Fibroblast of lung (primary cell): ENCODE measurements around the gene C1R. TPM values are rescaled to one million over a fixed set of nuclear protein-coding genes. Genes with fewer than 3 reads are reported as not detected.

Experiments
- DNase-seq, 2 donors: peaks; one replicate each; pipeline versions ENCODE4 v3.0.0 to v3.0.0-alpha.2; 2010; ENCODE audit warnings: low read depth in 2 of 2
- H2AFZ ChIP-seq: 2 replicates; pipeline ENCODE4 v1.5.1; 2012; ENCODE audit warnings: low read length, control low read depth, inconsistent platforms
- H3K27ac ChIP-seq: 2 replicates; pipeline ENCODE4 v1.5.1; 2011; ENCODE audit warnings: low read length, control low read depth; ENCODE audit not compliant: insufficient read depth
- H3K27me3 ChIP-seq: 2 replicates; pipeline ENCODE4 v1.5.1; 2011; ENCODE audit warnings: mild to moderate bottlenecking, low read length; ENCODE audit not compliant: control insufficient read depth, insufficient read depth
- H3K36me3 ChIP-seq: 2 replicates; pipeline ENCODE4 v1.5.1; 2011; ENCODE audit warnings: low read length; ENCODE audit not compliant: control insufficient read depth, insufficient read depth
- H3K4me1 ChIP-seq: 2 replicates; pipeline ENCODE4 v1.5.1; 2011; ENCODE audit warnings: low read length; ENCODE audit not compliant: control insufficient read depth, insufficient read depth; ENCODE audit errors: extremely low read depth
- H3K4me2 ChIP-seq: 2 replicates; pipeline ENCODE4 v1.5.1; 2011; ENCODE audit warnings: low read length, control low read depth; ENCODE audit not compliant: insufficient read depth; ENCODE audit errors: extremely low read depth
- H3K4me3 ChIP-seq, 4 experiments: fragments of 200-600 bp in 1 of 4; sonication (generic) in 1 of 4; replicated peaks in 1 of 4; 2 replicates each; pipeline ENCODE4 v1.5.1; 2011 to 2016; ENCODE audit warnings: low read length in 4 of 4, low read depth in 3 of 4, mild to moderate bottlenecking in 3 of 4, control low read depth in 2 of 4, inconsistent platforms in 1 of 4, mixed read lengths in 1 of 4; ENCODE audit not compliant: insufficient read depth in 1 of 4; ENCODE audit errors: control extremely low read depth in 1 of 4
- H3K79me2 ChIP-seq: 2 replicates; pipeline ENCODE4 v1.5.1; 2012; ENCODE audit warnings: mild to moderate bottlenecking, low read length, inconsistent platforms; ENCODE audit not compliant: control insufficient read depth, insufficient read depth
- H3K9ac ChIP-seq: 2 replicates; pipeline ENCODE4 v1.5.1; 2011; ENCODE audit warnings: mild to moderate bottlenecking, low read length, control low read depth; ENCODE audit not compliant: insufficient read depth
- H3K9me3 ChIP-seq: 2 replicates; pipeline ENCODE4 v1.5.1; 2012; ENCODE audit warnings: low read depth, low read length; ENCODE audit not compliant: control insufficient read depth, insufficient read depth
- H4K20me1 ChIP-seq: 2 replicates; pipeline ENCODE4 v1.5.1; 2011; ENCODE audit warnings: low read length; ENCODE audit not compliant: control insufficient read depth, insufficient read depth; ENCODE audit errors: extremely low read depth
- EZH2 ChIP-seq: IDR thresholded peaks from 2 replicates; pipeline ENCODE4 v1.5.1; 2012; ENCODE audit warnings: low read length, control low read depth, mild to moderate bottlenecking; ENCODE audit errors: missing control alignments
- polyA plus RNA-seq, 2 donors: library from polyadenylated mRNA; depleted of rRNA in 1 of 2; stranded (reverse) in 1 of 2; unstranded in 1 of 2; fragments of >200 nt; gene quantifications; 2 replicates each; pipeline ENCODE4 v1.2.1, GENCODE V29; 2011 to 2012; ENCODE audit warnings: missing spikeins in 1 of 2
- total RNA-seq: library from RNA; depleted of rRNA; stranded (reverse); fragments of >200 nt; gene quantifications from 2 replicates; pipeline ENCODE4 v1.2.1, GENCODE V29; 2014
- TF ChIP-seq, protein P1 (sequence below), 2 donors: IDR thresholded peaks in 1 of 2; conservative IDR thresholded peaks in 1 of 2; 1 replicate in 1 of 2; 2 replicates in 1 of 2; pipeline ENCODE4 v1.5.1; 2011 to 2012; ENCODE audit warnings: low read length in 2 of 2, control low read depth in 1 of 2, inconsistent platforms in 1 of 2, low read depth in 1 of 2, mild to moderate bottlenecking in 1 of 2

Gene C1R
- total and polyA plus RNA-seq, 2 donors (not counting 1 experiment from before 2014, with no cell fraction given): 407 to 617 TPM

DNA sequence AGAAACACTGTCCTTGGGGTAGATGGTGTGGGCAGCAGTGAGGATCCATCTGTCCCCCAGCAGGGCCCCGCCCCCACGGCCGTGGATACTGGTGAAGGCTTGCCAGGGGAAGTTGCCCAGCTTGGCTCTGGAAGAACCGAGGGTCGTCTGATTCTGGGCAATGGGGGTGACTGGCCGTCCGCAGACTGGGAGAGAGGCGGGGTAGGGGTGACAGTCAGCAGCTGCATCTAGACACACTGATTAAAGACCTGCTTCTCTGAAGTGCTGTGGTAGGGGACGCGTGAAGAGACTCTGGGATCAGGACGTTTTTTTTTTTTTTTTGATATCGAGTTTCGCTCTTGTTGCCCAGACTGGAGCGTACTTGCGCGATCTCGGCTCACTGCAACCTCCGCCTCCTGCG, 4.7 kb upstream of the C1R start:
- no peak for DNase-seq
- Histone ChIP-seq H3K9me3 (no peaks in the 10 kb centered on the region), H2AFZ (no peak overlapping the region), H3K9ac (no peak overlapping the region), H3K4me3 (no peak overlapping the region), H3K4me1 (peaks cover 8% of the 10 kb centered on the region), H4K20me1 (no peaks in the 10 kb centered on the region), H3K79me2 (no peaks in the 10 kb centered on the region), H3K27ac (no peak overlapping the region), H3K36me3 (peaks cover 9% of the 10 kb centered on the region), H3K4me2 (no peak overlapping the region), H3K27me3 (no peaks in the 10 kb centered on the region)
- TF ChIP-seq EZH2: no peak
- TF ChIP-seq, protein P1, sequence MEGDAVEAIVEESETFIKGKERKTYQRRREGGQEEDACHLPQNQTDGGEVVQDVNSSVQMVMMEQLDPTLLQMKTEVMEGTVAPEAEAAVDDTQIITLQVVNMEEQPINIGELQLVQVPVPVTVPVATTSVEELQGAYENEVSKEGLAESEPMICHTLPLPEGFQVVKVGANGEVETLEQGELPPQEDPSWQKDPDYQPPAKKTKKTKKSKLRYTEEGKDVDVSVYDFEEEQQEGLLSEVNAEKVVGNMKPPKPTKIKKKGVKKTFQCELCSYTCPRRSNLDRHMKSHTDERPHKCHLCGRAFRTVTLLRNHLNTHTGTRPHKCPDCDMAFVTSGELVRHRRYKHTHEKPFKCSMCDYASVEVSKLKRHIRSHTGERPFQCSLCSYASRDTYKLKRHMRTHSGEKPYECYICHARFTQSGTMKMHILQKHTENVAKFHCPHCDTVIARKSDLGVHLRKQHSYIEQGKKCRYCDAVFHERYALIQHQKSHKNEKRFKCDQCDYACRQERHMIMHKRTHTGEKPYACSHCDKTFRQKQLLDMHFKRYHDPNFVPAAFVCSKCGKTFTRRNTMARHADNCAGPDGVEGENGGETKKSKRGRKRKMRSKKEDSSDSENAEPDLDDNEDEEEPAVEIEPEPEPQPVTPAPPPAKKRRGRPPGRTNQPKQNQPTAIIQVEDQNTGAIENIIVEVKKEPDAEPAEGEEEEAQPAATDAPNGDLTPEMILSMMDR (conservative IDR thresholded peaks at IDR 0.05 in 1 of 2, IDR thresholded peaks at IDR 0.05 in 1 of 2; ENCODE audit: low read depth in 1 of 2, low read length in 2 of 2): no peak

DNA sequence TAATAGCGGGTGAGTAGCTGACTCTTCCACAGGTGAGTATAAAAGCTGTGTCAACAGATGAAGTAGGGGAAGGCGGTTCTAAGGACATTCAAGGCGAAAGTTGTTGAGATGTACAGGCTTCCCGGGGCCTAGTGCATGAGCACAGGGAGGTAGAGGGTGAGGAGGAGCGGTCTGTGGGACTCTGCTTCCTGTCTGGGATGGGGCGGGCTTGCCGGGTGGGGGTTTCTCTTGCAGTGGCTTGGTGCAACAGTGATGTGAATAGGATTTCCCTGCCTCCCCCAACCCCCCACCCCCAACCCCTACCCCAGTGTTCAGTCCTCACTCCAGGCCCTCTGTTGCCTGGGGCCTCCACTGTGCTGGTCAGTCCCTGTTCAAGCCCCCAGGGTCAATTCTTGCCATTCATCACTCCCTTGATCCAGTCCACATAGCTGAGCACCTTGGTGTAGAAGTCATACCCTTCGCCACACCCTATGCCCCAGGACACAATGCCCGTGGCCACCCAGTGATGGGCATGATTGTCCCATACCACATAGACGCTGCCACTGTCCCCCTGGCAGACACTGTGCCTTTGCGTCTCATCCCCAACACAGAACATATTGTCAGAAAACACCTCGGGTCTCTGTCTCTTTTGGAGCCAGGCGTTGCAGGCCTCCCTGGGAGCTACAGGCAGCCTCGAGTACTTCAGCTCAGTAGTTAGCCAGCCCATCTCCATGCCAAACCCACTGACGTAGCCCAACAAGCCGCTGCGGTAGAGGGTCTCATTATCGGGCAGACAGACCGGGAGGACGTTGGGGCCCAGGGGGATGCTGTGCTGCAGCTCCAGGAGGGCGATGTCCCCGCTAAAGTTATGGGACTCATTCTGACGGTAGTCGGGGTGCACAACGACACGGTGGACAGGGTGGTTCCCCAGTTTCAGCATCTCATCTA, 4.0 kb upstream of the C1R start:
- Histone ChIP-seq H4K20me1 (no peaks in the 10 kb centered on the region), H3K79me2 (no peaks in the 10 kb centered on the region), H3K27ac (no peak overlapping the region), H3K4me1 (peaks cover 6% of the 10 kb centered on the region), H2AFZ (no peak overlapping the region), H3K36me3 (peaks cover 9% of the 10 kb centered on the region), H3K4me2 (no peak overlapping the region), H3K4me3 (no peak overlapping the region), H3K9me3 (no peaks in the 10 kb centered on the region), H3K9ac (no peak overlapping the region), H3K27me3 (no peaks in the 10 kb centered on the region)
- no peak for DNase-seq
- TF ChIP-seq, protein P1 (conservative IDR thresholded peaks at IDR 0.05 in 1 of 2, IDR thresholded peaks at IDR 0.05 in 1 of 2; ENCODE audit: low read depth in 1 of 2, low read length in 2 of 2): no peak
- no peak for TF ChIP-seq EZH2

GRCh38 chr12:7093892-7094291, 1.6 kb upstream of the C1R start:
- Histone ChIP-seq H3K4me1 (peaks cover 16% of the 10 kb centered on the region), H3K4me2 (no peak overlapping the region)
- DNase-seq: no peak

More at GRCh38 chr12:7093892-7094291, 1.6 kb upstream of the C1R start:
- Histone ChIP-seq H3K9ac (no peak overlapping the region), H3K4me3 (no peak overlapping the region), H3K27ac (no peak overlapping the region), H3K36me3 (peaks cover 12% of the 10 kb centered on the region), H3K9me3 (no peaks in the 10 kb centered on the region), H3K27me3 (no peaks in the 10 kb centered on the region), H4K20me1 (no peaks in the 10 kb centered on the region), H2AFZ (no peak overlapping the region), H3K79me2 (peaks cover 3% of the 10 kb centered on the region)
- TF ChIP-seq, protein P1 (conservative IDR thresholded peaks at IDR 0.05 in 1 of 2, IDR thresholded peaks at IDR 0.05 in 1 of 2; ENCODE audit: low read depth in 1 of 2, low read length in 2 of 2): no peak
- no peak for TF ChIP-seq EZH2
